CD4-positive, alpha-beta T cell treated with Interleukin-10 for 1 hour (primary cell): ENCODE data around the gene BMP2.

Source experiments
- DNase-seq: peaks from one replicate; pipeline ENCODE4 v3.0.0-alpha.2; 2020

Gene BMP2

GRCh38 chr20:6767536-6768227 lies at the start of gene BMP2:
Gene BMP2, plus strand, starts transcription at chr20:6767686. Its CDS starts 2,441 bp downstream, at chr20:6770127.
- DNase-seq = no peak

GRCh38 chr20:6718662-6719368 lies 48.7 kb upstream of the BMP2 start:
- DNase-seq = no peak

GRCh38 chr20:6719369-6719721 lies 48.1 kb upstream of the BMP2 start:
- no peak for DNase-seq

- DNase-seq = no peak
These were observed 40.7 kb upstream of the BMP2 start for GRCh38 chr20:6726761-6727160.

- DNase-seq = no peak
These were observed 36.7 kb upstream of the BMP2 start for GRCh38 chr20:6730672-6731328.

GRCh38 chr20:6732001-6732447 lies 35.5 kb upstream of the BMP2 start:
- DNase-seq = no peak

GRCh38 chr20:6732851-6733250 lies 34.6 kb upstream of the BMP2 start:
- DNase-seq = no peak

- no peak for DNase-seq
These were observed 33.5 kb upstream of the BMP2 start for GRCh38 chr20:6733965-6734364.

- no peak for DNase-seq
These were observed 31.3 kb upstream of the BMP2 start for GRCh38 chr20:6735942-6736845.

GRCh38 chr20:6739406-6739805 lies 28.1 kb upstream of the BMP2 start:
- DNase-seq = no peak

GRCh38 chr20:6740096-6740495 lies 27.4 kb upstream of the BMP2 start:
- no peak for DNase-seq

GRCh38 chr20:6744180-6744579 lies 23.3 kb upstream of the BMP2 start:
- no peak for DNase-seq

GRCh38 chr20:6744805-6745204 lies 22.7 kb upstream of the BMP2 start:
- no peak for DNase-seq

GRCh38 chr20:6746901-6747609 lies 20.4 kb upstream of the BMP2 start:
- DNase-seq = no peak

GRCh38 chr20:6750438-6750837 lies 17.0 kb upstream of the BMP2 start:
- DNase-seq = no peak

- no peak for DNase-seq
These were observed 10.5 kb upstream of the BMP2 start for GRCh38 chr20:6756693-6757595.

GRCh38 chr20:6764619-6765018 lies 2.9 kb upstream of the BMP2 start:
- no peak for DNase-seq

GRCh38 chr20:6765469-6766058 lies 1.9 kb upstream of the BMP2 start:
- DNase-seq = no peak

GRCh38 chr20:6766433-6766832 lies 1.1 kb upstream of the BMP2 start:
- DNase-seq = no peak

GRCh38 chr20:6767126-6767535 lies 355 bp upstream of the BMP2 start:
- no peak for DNase-seq
